ENCODE results near the gene EYS. TPM values are rescaled to one million over a fixed set of nuclear protein-coding genes. Genes with fewer than 3 reads are reported as not detected.

EYS gene
- total and polyA plus RNA-seq, 2 of the 13 experiments (the other 11 are each of a cell fraction or from before 2014, with no cell fraction given) = 0.04 to 0.07 TPM

DNA sequence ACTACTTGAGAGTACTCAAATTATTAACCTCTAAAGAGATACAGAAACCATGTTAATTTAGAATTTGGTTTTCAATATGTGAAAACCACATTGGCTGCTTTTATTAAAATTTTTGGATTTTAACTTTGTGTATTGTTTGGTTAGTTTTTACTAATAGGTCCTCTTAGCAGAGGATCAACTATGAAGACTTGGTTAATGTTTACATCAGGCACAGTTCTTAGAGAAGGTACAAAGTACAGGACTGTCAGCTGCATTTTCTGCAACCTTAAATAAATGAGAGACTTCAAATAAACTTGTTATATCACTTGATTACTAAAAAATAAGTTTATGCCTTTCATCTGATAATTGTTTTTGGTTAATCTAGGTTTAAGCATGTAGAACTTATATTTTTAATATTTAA lies 1982.3 kb downstream of the EYS start (continued):
- TF ChIP-seq GTF3A (CRISPR knock-in tag; conservative IDR thresholded peaks at IDR 0.05) = no peak
- no peak for TF ChIP-seq ZMYM4 (CRISPR knock-in tag; IDR thresholded peaks at IDR 0.05)
- TF ChIP-seq, protein P1, sequence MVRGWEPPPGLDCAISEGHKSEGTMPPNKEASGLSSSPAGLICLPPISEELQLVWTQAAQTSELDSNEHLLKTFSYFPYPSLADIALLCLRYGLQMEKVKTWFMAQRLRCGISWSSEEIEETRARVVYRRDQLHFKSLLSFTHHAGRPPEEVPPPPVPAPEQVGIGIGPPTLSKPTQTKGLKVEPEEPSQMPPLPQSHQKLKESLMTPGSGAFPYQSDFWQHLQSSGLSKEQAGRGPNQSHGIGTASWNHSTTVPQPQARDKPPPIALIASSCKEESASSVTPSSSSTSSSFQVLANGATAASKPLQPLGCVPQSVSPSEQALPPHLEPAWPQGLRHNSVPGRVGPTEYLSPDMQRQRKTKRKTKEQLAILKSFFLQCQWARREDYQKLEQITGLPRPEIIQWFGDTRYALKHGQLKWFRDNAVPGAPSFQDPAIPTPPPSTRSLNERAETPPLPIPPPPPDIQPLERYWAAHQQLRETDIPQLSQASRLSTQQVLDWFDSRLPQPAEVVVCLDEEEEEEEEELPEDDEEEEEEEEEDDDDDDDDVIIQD (CRISPR knock-in tag; IDR thresholded peaks at IDR 0.05; ENCODE audit: low read depth) = peak; percentile 28; the same call in 1 of the 2 replicates
- TF ChIP-seq, protein P2, sequence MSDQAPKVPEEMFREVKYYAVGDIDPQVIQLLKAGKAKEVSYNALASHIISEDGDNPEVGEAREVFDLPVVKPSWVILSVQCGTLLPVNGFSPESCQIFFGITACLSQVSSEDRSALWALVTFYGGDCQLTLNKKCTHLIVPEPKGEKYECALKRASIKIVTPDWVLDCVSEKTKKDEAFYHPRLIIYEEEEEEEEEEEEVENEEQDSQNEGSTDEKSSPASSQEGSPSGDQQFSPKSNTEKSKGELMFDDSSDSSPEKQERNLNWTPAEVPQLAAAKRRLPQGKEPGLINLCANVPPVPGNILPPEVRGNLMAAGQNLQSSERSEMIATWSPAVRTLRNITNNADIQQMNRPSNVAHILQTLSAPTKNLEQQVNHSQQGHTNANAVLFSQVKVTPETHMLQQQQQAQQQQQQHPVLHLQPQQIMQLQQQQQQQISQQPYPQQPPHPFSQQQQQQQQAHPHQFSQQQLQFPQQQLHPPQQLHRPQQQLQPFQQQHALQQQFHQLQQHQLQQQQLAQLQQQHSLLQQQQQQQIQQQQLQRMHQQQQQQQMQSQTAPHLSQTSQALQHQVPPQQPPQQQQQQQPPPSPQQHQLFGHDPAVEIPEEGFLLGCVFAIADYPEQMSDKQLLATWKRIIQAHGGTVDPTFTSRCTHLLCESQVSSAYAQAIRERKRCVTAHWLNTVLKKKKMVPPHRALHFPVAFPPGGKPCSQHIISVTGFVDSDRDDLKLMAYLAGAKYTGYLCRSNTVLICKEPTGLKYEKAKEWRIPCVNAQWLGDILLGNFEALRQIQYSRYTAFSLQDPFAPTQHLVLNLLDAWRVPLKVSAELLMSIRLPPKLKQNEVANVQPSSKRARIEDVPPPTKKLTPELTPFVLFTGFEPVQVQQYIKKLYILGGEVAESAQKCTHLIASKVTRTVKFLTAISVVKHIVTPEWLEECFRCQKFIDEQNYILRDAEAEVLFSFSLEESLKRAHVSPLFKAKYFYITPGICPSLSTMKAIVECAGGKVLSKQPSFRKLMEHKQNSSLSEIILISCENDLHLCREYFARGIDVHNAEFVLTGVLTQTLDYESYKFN (CRISPR knock-in tag; conservative IDR thresholded peaks at IDR 0.05) = peak; percentile 89
- no peak for TF ChIP-seq MEF2D (CRISPR knock-in tag; IDR thresholded peaks at IDR 0.05)
- no peak for TF ChIP-seq JUN (CRISPR knock-in tag; IDR thresholded peaks at IDR 0.05)
- TF ChIP-seq, protein P3, sequence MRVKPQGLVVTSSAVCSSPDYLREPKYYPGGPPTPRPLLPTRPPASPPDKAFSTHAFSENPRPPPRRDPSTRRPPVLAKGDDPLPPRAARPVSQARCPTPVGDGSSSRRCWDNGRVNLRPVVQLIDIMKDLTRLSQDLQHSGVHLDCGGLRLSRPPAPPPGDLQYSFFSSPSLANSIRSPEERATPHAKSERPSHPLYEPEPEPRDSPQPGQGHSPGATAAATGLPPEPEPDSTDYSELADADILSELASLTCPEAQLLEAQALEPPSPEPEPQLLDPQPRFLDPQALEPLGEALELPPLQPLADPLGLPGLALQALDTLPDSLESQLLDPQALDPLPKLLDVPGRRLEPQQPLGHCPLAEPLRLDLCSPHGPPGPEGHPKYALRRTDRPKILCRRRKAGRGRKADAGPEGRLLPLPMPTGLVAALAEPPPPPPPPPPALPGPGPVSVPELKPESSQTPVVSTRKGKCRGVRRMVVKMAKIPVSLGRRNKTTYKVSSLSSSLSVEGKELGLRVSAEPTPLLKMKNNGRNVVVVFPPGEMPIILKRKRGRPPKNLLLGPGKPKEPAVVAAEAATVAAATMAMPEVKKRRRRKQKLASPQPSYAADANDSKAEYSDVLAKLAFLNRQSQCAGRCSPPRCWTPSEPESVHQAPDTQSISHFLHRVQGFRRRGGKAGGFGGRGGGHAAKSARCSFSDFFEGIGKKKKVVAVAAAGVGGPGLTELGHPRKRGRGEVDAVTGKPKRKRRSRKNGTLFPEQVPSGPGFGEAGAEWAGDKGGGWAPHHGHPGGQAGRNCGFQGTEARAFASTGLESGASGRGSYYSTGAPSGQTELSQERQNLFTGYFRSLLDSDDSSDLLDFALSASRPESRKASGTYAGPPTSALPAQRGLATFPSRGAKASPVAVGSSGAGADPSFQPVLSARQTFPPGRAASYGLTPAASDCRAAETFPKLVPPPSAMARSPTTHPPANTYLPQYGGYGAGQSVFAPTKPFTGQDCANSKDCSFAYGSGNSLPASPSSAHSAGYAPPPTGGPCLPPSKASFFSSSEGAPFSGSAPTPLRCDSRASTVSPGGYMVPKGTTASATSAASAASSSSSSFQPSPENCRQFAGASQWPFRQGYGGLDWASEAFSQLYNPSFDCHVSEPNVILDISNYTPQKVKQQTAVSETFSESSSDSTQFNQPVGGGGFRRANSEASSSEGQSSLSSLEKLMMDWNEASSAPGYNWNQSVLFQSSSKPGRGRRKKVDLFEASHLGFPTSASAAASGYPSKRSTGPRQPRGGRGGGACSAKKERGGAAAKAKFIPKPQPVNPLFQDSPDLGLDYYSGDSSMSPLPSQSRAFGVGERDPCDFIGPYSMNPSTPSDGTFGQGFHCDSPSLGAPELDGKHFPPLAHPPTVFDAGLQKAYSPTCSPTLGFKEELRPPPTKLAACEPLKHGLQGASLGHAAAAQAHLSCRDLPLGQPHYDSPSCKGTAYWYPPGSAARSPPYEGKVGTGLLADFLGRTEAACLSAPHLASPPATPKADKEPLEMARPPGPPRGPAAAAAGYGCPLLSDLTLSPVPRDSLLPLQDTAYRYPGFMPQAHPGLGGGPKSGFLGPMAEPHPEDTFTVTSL (CRISPR knock-in tag; IDR thresholded peaks at IDR 0.05; ENCODE audit: borderline replicate concordance) = peak; percentile 49; the same call in 1 of the 2 replicates
- TF ChIP-seq PTBP1 (IDR thresholded peaks at IDR 0.05; ENCODE audit: low read depth, low read length, poor library complexity, severe bottlenecking) = no peak
- TF ChIP-seq HNRNPL (IDR thresholded peaks at IDR 0.05; ENCODE audit: low read depth, low read length) = no peak
- no peak for TF ChIP-seq SOX13 (IDR thresholded peaks at IDR 0.05)
- peak in 1 of 2 experiments; percentile 36; a peak in 1 of 4 replicates for TF ChIP-seq SOX13 (CRISPR knock-in tag; conservative IDR thresholded peaks at IDR 0.05 in 1 of 2, IDR thresholded peaks at IDR 0.05 in 1 of 2)

All from HepG2 (cell line).